K562 (cell line): ENCODE measurements around the gene NUAK2. TPM values are rescaled to one million over a fixed set of nuclear protein-coding genes. Genes with fewer than 3 reads are reported as not detected.

ENCODE experiments used
- ATF1 ChIP-seq, 2 experiments: fragments of 450-650 bp in 1 of 2; IDR thresholded peaks; 2 replicates each; pipeline ENCODE4 v1.6.1; 2016; ENCODE audit warnings: missing compliant biosample characterization in 1 of 2, missing genetic modification characterization in 1 of 2
- ATF6 ChIP-seq: sonication (generic); formaldehyde crosslinking; IDR thresholded peaks from 2 replicates; pipeline ENCODE4 v1.4.0; 2020; ENCODE audit warnings: mild to moderate bottlenecking, missing genetic modification reagents
- CCNT2 ChIP-seq: IDR thresholded peaks from 2 replicates; pipeline ENCODE4 v1.6.1; 2011; ENCODE audit warnings: borderline replicate concordance, low read depth, mild to moderate bottlenecking, moderate library complexity, mixed read lengths, low read length; ENCODE audit not compliant: insufficient read length; ENCODE audit errors: extremely low read depth
- KDM2B ChIP-seq: fragments of 250-450 bp; sonication (Bioruptor Pico); IDR thresholded peaks from 2 replicates; pipeline ENCODE4 v1.8.0; 2021; ENCODE audit warnings: mild to moderate bottlenecking, moderate library complexity
- NFATC3 ChIP-seq: fragments of 450-650 bp; IDR thresholded peaks from 2 replicates; pipeline ENCODE4 v1.6.1; 2017; ENCODE audit warnings: mild to moderate bottlenecking
- NFE2 ChIP-seq: IDR thresholded peaks from 2 replicates; pipeline ENCODE4 v1.6.1; 2014; ENCODE audit warnings: antibody characterized with exemption, low read depth
- ZBTB17 ChIP-seq: fragments of 450-650 bp; formaldehyde crosslinking; IDR thresholded peaks from 2 replicates; pipeline ENCODE4 v1.4.0; 2020; ENCODE audit warnings: mild to moderate bottlenecking
- ZNF408 ChIP-seq: fragments of 250-450 bp; sonication (Bioruptor Pico); IDR thresholded peaks from 2 replicates; pipeline ENCODE4 v1.4.0; 2020; ENCODE audit warnings: low read depth, mild to moderate bottlenecking, moderate library complexity
- ZSCAN29 ChIP-seq: fragments of 450-650 bp; IDR thresholded peaks from 2 replicates; pipeline ENCODE4 v1.6.1; 2017
- polyA plus RNA-seq, 8 experiments: library from polyadenylated mRNA; depleted of rRNA in 4 of 8; stranded (reverse) in 5 of 8; unstranded in 3 of 8; fragments of >200 nt; fragmentation: Nextera tagmentation in 2 of 8; fragmentation: Illumina TruSeq in 1 of 8; extraction: Ambion mirVana in 2 of 8; extraction: Trizol in 1 of 8; gene quantifications; 2 replicates each; pipeline versions ENCODE4 v1.2.1 to v1.2.3, GENCODE V29; 2011 to 2014; ENCODE audit warnings: inconsistent platforms in 1 of 8, missing spikeins in 1 of 8
- total RNA-seq, 7 experiments: library from RNA; depleted of rRNA in 6 of 7; stranded (reverse); fragments of >200 nt in 6 of 7; fragmentation: Illumina TruSeq in 2 of 7; extraction: Trizol in 2 of 7; gene quantifications; 2 replicates each; pipeline versions ENCODE4 v1.2.1 to v1.2.3, GENCODE V29; 2011 to 2021; ENCODE audit warnings: low replicate concordance in 1 of 7
- TF ChIP-seq, protein P1 (sequence below): fragments of 250-450 bp; sonication (Bioruptor Pico); IDR thresholded peaks from 2 replicates; pipeline ENCODE4 v1.4.0; 2020
- TF ChIP-seq, protein P2 (sequence below): fragments of 450-650 bp; IDR thresholded peaks from 2 replicates; pipeline ENCODE4 v1.6.1; 2017; ENCODE audit warnings: antibody characterized with exemption, mild to moderate bottlenecking
- TF ChIP-seq, protein P3 (sequence below): fragments of 250-450 bp; sonication (Bioruptor Pico); IDR thresholded peaks from 2 replicates; pipeline ENCODE4 v1.9.0; 2021; ENCODE audit warnings: mild to moderate bottlenecking

The NUAK2 gene
- total and polyA plus RNA-seq, 9 of the 15 experiments (the other 6 are each of a cell fraction or from before 2014, with no cell fraction given), result 0.04 to 0.44 (median 0.14) TPM

GRCh38 chr1:205321162-205321958 lies at the start of gene NUAK2 (continued):
- TF ChIP-seq, protein P1, sequence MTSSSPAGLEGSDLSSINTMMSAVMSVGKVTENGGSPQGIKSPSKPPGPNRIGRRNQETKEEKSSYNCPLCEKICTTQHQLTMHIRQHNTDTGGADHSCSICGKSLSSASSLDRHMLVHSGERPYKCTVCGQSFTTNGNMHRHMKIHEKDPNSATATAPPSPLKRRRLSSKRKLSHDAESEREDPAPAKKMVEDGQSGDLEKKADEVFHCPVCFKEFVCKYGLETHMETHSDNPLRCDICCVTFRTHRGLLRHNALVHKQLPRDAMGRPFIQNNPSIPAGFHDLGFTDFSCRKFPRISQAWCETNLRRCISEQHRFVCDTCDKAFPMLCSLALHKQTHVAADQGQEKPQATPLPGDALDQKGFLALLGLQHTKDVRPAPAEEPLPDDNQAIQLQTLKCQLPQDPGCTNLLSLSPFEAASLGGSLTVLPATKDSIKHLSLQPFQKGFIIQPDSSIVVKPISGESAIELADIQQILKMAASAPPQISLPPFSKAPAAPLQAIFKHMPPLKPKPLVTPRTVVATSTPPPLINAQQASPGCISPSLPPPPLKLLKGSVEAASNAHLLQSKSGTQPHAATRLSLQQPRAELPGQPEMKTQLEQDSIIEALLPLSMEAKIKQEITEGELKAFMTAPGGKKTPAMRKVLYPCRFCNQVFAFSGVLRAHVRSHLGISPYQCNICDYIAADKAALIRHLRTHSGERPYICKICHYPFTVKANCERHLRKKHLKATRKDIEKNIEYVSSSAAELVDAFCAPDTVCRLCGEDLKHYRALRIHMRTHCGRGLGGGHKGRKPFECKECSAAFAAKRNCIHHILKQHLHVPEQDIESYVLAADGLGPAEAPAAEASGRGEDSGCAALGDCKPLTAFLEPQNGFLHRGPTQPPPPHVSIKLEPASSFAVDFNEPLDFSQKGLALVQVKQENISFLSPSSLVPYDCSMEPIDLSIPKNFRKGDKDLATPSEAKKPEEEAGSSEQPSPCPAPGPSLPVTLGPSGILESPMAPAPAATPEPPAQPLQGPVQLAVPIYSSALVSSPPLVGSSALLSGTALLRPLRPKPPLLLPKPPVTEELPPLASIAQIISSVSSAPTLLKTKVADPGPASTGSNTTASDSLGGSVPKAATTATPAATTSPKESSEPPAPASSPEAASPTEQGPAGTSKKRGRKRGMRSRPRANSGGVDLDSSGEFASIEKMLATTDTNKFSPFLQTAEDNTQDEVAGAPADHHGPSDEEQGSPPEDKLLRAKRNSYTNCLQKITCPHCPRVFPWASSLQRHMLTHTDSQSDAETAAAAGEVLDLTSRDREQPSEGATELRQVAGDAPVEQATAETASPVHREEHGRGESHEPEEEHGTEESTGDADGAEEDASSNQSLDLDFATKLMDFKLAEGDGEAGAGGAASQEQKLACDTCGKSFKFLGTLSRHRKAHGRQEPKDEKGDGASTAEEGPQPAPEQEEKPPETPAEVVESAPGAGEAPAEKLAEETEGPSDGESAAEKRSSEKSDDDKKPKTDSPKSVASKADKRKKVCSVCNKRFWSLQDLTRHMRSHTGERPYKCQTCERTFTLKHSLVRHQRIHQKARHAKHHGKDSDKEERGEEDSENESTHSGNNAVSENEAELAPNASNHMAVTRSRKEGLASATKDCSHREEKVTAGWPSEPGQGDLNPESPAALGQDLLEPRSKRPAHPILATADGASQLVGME (CRISPR knock-in tag), result 0 out of 2 replicates have a peak, but pooled peaks have one; percentile 66
- no peak for TF ChIP-seq NFE2
- 0 out of 2 replicates have a peak, but pooled peaks have one; percentile 24 for TF ChIP-seq ZSCAN29
- no peak for TF ChIP-seq NFATC3
- 0 out of 2 replicates have a peak, but pooled peaks have one; percentile 47 for TF ChIP-seq ATF6
- peak; percentile 43 for TF ChIP-seq CCNT2
- TF ChIP-seq, protein P2, sequence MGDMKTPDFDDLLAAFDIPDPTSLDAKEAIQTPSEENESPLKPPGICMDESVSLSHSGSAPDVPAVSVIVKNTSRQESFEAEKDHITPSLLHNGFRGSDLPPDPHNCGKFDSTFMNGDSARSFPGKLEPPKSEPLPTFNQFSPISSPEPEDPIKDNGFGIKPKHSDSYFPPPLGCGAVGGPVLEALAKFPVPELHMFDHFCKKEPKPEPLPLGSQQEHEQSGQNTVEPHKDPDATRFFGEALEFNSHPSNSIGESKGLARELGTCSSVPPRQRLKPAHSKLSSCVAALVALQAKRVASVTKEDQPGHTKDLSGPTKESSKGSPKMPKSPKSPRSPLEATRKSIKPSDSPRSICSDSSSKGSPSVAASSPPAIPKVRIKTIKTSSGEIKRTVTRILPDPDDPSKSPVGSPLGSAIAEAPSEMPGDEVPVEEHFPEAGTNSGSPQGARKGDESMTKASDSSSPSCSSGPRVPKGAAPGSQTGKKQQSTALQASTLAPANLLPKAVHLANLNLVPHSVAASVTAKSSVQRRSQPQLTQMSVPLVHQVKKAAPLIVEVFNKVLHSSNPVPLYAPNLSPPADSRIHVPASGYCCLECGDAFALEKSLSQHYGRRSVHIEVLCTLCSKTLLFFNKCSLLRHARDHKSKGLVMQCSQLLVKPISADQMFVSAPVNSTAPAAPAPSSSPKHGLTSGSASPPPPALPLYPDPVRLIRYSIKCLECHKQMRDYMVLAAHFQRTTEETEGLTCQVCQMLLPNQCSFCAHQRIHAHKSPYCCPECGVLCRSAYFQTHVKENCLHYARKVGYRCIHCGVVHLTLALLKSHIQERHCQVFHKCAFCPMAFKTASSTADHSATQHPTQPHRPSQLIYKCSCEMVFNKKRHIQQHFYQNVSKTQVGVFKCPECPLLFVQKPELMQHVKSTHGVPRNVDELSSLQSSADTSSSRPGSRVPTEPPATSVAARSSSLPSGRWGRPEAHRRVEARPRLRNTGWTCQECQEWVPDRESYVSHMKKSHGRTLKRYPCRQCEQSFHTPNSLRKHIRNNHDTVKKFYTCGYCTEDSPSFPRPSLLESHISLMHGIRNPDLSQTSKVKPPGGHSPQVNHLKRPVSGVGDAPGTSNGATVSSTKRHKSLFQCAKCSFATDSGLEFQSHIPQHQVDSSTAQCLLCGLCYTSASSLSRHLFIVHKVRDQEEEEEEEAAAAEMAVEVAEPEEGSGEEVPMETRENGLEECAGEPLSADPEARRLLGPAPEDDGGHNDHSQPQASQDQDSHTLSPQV, result no peak
- no peak for TF ChIP-seq ATF1 (CRISPR knock-in tag; IDR thresholded peaks at IDR 0.05)
- TF ChIP-seq ATF1 (tag; IDR thresholded peaks at IDR 0.05), result peak; percentile 64
- no peak for TF ChIP-seq ZNF408 (CRISPR knock-in tag)
- TF ChIP-seq KDM2B (CRISPR knock-in tag), result peak; percentile 69; the same call in 1 of the 2 replicates
- TF ChIP-seq, protein P3, sequence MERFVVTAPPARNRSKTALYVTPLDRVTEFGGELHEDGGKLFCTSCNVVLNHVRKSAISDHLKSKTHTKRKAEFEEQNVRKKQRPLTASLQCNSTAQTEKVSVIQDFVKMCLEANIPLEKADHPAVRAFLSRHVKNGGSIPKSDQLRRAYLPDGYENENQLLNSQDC (CRISPR knock-in tag), result no peak
- 0 out of 2 replicates have a peak, but pooled peaks have one; percentile 21 for TF ChIP-seq ZBTB17 (CRISPR knock-in tag)
